Thymus (tissue), 11 donors: Measurements from ENCODE around the gene KIAA1217. TPM values are rescaled to one million over a fixed set of nuclear protein-coding genes. Genes with fewer than 3 reads are reported as not detected.

Experiments used
- DNase-seq, 9 donors: peaks; one replicate each; pipeline ENCODE4 v3.0.0-alpha.2; 2013; ENCODE audit warnings: low spot score in 9 of 9, low read depth in 6 of 9, missing footprints in 1 of 9
- H3K27ac ChIP-seq, 2 donors: one replicate each; pipeline ENCODE4 v1.5.1; 2013; ENCODE audit warnings: control low read depth in 1 of 2, low read depth in 1 of 2, low read length in 1 of 2, mild to moderate bottlenecking in 1 of 2, moderate library complexity in 1 of 2
- H3K27me3 ChIP-seq, 2 donors: one replicate each; pipeline ENCODE4 v1.5.1; 2013; ENCODE audit warnings: low read length in 1 of 2; ENCODE audit not compliant: control insufficient read depth in 2 of 2, insufficient read depth in 1 of 2
- H3K36me3 ChIP-seq, 2 donors: one replicate each; pipeline ENCODE4 v1.5.1; 2013; ENCODE audit warnings: low read length in 1 of 2, mild to moderate bottlenecking in 1 of 2, moderate library complexity in 1 of 2; ENCODE audit not compliant: control insufficient read depth in 2 of 2, insufficient read depth in 2 of 2
- H3K4me1 ChIP-seq, 2 donors: one replicate each; pipeline ENCODE4 v1.5.1; 2013; ENCODE audit warnings: low read length in 2 of 2; ENCODE audit not compliant: control insufficient read depth in 2 of 2, insufficient read depth in 2 of 2
- H3K4me3 ChIP-seq, 2 donors: one replicate each; pipeline ENCODE4 v1.5.1; 2013; ENCODE audit warnings: low read length in 2 of 2, control low read depth in 1 of 2, mild to moderate bottlenecking in 1 of 2
- H3K9me3 ChIP-seq, 2 donors: one replicate each; pipeline ENCODE4 v1.5.1; 2013; ENCODE audit warnings: low read length in 1 of 2, mild to moderate bottlenecking in 1 of 2; ENCODE audit not compliant: control insufficient read depth in 2 of 2, insufficient read depth in 1 of 2
- WGBS: extraction: QIAGEN DNeasy Blood & Tissue Kit; methylation state at CpG from one replicate; pipeline ENCODE4 v1.1.7; 2013; 5-methylcytosine and 5-hydroxymethylcytosine counted together
- polyA plus RNA-seq: library from polyadenylated mRNA; stranded (reverse); fragments of 200-250 nt; gene quantifications from one replicate; pipeline ENCODE4 v1.2.3, GENCODE V29; 2013
- total RNA-seq: library from RNA; stranded (reverse); fragments of 120-200 nt; gene quantifications from one replicate; pipeline ENCODE4 v1.2.4, GENCODE V29; 2013
- donor health status: healthy.

The KIAA1217 gene
- total and polyA plus RNA-seq, 2 donors, result 9.7 to 30.5 TPM

DNA sequence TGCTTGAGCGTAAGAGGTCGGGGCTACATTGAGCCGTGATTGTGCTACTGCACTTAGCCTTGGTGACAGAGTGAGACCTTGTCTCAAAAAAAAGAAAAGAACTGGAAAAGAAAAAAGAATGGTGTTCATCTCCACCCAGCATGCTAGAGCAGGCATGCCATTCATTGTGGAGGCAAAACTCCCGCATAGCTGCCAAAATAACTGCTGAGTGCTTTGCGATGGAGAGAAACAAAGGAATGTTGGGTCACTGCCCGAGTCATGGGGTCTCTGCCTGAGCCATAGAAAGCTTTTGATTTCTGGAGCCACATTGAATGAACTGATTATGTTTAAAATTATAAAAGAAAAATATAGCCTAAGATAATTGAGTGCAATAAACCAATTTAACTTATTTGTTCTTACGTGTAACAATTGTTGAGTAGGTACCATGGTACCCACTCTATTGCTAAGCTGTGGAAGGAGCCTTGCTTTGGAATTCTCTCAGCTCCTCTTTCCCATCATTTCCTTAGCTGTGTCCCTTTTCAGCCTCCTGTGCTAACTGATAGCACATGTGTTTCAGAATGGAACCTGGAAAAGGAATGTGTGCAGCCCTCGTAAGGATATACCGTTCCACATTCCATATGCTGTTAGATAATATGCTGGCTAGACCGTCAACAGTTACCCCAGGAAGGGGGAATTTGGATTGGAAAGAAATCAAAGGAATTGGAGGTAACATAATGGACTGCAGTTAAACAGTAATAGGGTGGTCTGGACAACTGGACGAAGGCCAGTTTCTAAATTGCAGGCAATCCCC lies 99.0 kb downstream of the KIAA1217 start:
- Histone ChIP-seq H3K36me3 (no peaks in the 10 kb centered on the region), H3K27me3 (no peaks in the 10 kb centered on the region), H3K27ac (peak overlapping the region in 1 of 2 donors; percentile 19), H3K4me1 (peaks cover 0 to 4% of the 10 kb centered on the region in 2 donors), H3K9me3 (no peaks in the 10 kb centered on the region), H3K4me3 (no peak overlapping the region)
- no peak for DNase-seq
- 92% methylated on average over 11 of the region's 11 CpGs for WGBS

DNA sequence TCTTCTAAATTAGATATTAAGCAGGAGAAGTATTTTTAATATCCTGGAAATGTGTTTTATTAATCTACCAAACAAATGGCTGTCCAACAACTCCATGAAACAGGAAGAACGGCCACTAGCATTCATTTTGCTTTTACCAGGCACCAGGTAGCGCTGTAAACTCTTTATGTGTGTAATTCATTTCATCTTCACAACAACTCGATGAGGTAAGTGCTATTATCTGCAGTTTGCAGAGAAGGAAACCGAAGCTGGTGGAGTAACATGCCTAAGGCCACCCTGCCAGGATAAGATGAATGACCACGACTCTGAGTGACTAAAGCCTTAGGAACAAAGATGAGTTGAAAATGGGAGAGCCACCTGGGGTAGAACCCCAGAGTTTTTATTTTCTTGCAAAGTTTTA lies 101.2 kb downstream of the KIAA1217 start:
- WGBS, result 63% methylated on average over 5 of the region's 5 CpGs

DNA sequence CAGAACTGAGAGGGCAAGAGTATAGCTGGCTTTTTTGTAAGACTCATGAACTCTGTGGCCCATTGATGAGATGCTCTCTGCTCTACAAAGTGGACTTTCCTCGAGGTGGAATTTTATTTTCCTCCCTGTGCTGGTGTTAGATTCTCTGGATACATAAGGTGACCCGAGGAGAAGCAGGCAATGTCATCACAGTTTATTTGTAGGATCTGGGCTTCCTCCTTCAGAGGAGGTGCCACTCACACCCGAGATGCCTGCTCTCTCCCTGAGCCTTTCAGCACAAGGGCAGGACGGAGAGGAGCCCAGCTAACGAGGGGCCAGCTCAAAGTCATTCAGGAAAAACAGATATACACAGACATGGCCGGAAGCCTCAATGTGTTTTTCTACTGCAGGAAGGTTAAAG lies 103.0 kb downstream of the KIAA1217 start:
- Histone ChIP-seq H3K27ac (no peak overlapping the region), H3K9me3 (no peaks in the 10 kb centered on the region), H3K4me3 (no peak overlapping the region), H3K4me1 (peaks cover 0 to 4% of the 10 kb centered on the region in 2 donors), H3K36me3 (no peaks in the 10 kb centered on the region), H3K27me3 (no peaks in the 10 kb centered on the region)
- WGBS, result 75% methylated on average over 6 of the region's 6 CpGs
- DNase-seq, result no peak

More for the DNA sequence above, 101.2 kb downstream of the KIAA1217 start:
- peaks cover 0 to 4% of the 10 kb centered on the region in 2 donors for H3K4me1 ChIP-seq
- H3K27ac ChIP-seq, result no peak overlapping the region
- no peaks in the 10 kb centered on the region for H3K27me3 ChIP-seq
- no peaks in the 10 kb centered on the region for H3K36me3 ChIP-seq
- DNase-seq, result no peak
- no peaks in the 10 kb centered on the region for H3K9me3 ChIP-seq
- H3K4me3 ChIP-seq, result no peak overlapping the region

DNA sequence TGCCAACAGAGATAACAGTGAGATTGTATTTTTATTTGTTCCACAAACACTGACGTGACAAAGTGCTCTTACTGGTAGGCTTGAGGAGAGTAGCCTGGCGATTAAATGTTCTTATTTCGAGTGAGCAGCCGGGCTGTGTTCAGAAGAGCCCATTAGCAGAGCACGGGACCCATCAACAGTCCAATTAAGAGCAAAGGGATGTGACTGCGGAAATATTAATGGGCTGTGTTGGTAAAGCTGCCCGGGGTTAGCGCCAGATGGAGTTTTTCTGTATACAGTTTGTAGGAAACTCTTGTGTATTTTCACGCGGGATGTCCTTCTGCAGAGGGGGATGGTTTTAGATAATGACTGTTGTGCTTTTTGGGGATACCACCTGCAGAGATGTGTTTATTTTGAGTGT lies 104.3 kb downstream of the KIAA1217 start:
- DNase-seq, result no peak
- no peaks in the 10 kb centered on the region for H3K36me3 ChIP-seq
- H3K4me3 ChIP-seq, result no peak overlapping the region
- H3K27me3 ChIP-seq, result no peaks in the 10 kb centered on the region
- no peak overlapping the region for H3K27ac ChIP-seq
- H3K4me1 ChIP-seq, result no peaks in the 10 kb centered on the region
- no peaks in the 10 kb centered on the region for H3K9me3 ChIP-seq
- WGBS, result 93% methylated on average over 10 of the region's 10 CpGs

DNA sequence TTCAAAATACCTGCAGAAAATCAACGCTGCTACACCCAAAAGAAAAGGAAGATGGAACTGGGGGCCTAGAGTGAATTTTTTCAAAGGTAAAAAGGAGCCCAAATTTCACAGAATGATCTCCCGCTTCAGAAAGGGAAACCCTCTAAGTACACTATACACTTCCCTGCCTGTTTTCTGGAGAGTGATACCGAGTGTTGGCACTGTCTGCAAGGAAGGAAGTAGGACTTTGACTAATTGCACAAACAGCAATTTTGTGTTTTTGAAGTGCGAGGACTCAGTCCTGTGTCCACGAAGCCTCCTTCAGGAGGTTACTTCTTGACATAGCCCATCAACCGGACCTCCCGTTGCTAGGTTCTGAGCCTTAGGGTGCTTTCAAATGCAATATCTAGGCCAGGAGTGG lies 106.3 kb downstream of the KIAA1217 start:
- no peak for DNase-seq
- Histone ChIP-seq H3K36me3 (no peaks in the 10 kb centered on the region), H3K9me3 (no peaks in the 10 kb centered on the region), H3K27me3 (no peaks in the 10 kb centered on the region), H3K4me3 (no peak overlapping the region), H3K27ac (no peak overlapping the region), H3K4me1 (no peaks in the 10 kb centered on the region)
- WGBS, result 86% methylated on average over 7 of the region's 7 CpGs

DNA sequence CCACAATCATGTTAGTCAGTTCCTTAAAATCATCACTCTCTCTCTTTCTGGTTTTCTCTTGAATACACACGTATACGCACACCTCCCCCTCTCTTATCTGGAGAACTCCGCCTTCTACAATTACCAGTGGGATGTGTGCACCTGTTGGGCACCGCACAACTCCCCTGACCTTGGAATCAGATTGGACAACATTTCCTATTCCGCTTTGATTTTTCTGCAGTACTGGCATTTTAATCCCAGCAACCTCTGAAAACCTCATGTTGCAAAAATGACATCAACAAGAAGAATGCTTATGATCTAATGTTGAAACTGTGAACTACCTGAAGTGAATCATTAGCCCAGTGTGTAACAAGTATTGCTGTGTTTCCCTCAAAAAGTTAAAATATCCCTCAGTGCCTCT lies 109.6 kb downstream of the KIAA1217 start:
- Histone ChIP-seq H3K27me3 (no peaks in the 10 kb centered on the region), H3K9me3 (no peaks in the 10 kb centered on the region), H3K36me3 (no peaks in the 10 kb centered on the region), H3K4me1 (no peaks in the 10 kb centered on the region), H3K27ac (no peak overlapping the region), H3K4me3 (no peak overlapping the region)
- 90% methylated on average over 5 of the region's 5 CpGs for WGBS
- DNase-seq, result no peak

DNA sequence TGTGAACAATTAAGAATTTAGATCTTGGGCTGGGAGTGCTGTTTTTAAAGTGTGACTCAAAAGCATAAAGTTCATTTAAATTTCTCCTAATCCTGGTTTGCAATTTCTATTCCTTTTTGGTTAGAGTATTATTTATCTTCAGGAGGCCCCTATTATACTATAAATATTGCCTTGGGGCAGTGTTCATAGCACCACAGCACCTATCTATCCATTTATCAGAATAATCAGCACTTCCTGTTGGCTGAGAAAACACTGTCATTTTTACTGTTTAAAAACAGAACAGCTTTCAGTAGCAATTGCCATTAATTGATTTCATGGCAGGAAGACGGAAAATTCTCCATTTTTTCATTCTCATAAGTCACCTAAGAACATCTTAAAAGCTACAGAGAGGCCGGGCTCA lies 111.4 kb downstream of the KIAA1217 start:
- Histone ChIP-seq H3K4me3 (no peak overlapping the region), H3K27ac (no peak overlapping the region), H3K4me1 (no peaks in the 10 kb centered on the region), H3K9me3 (no peaks in the 10 kb centered on the region), H3K36me3 (no peaks in the 10 kb centered on the region), H3K27me3 (no peaks in the 10 kb centered on the region)
- 89% methylated on average over 2 of the region's 2 CpGs for WGBS
- no peak for DNase-seq

DNA sequence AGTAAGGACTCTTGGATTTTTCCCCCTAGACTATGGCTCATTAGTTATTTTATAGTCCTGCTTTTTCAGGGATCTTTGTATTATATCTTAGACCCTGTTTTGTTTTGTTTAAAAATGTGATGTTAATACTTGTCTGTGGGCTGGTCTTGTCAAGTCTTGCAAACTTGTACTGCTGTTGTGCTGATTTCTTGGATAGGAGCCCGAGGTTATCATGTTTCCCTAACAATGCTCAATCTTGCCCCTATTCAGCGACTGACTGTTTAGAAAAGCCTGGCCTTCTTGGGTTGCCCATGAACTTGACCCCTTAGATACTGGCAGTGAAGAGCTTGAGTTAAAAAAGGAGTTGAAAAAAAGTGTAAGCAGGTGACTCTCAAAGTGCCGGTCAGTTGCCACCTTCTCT lies 115.7 kb downstream of the KIAA1217 start:
- H3K27ac ChIP-seq, result no peak overlapping the region
- H3K4me3 ChIP-seq, result no peak overlapping the region
- no peaks in the 10 kb centered on the region for H3K4me1 ChIP-seq
- no peaks in the 10 kb centered on the region for H3K27me3 ChIP-seq
- H3K9me3 ChIP-seq, result no peaks in the 10 kb centered on the region
- peak in 3 of 9 donors; percentile 3 to 26 (median 6) for DNase-seq
- H3K36me3 ChIP-seq, result no peaks in the 10 kb centered on the region
- 91% methylated on average over 3 of the region's 3 CpGs for WGBS

DNA sequence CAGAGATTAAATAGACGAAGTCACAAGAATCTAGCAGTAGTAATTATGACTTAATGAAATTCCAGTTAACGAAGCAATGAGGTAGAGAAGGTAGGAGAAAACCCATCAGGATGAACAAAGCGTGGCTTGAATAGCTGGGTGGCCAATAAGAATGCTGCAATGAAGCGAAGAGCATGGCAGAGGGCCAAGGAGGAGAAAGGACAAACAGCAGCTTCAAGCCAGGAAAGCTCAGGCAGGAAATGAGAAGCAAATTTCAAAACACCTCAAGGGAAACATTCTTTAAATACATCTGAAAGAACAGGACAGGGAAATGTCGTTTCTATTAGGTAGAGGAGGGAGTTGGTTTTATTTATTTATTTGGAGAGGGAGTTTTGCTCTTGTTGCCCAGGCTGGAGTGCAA lies 122.5 kb downstream of the KIAA1217 start:
- Histone ChIP-seq H3K4me3 (no peak overlapping the region), H3K36me3 (no peaks in the 10 kb centered on the region), H3K27me3 (no peaks in the 10 kb centered on the region), H3K27ac (peak overlapping the region in 1 of 2 donors; percentile 62), H3K9me3 (no peaks in the 10 kb centered on the region), H3K4me1 (peaks cover 0 to 2% of the 10 kb centered on the region in 2 donors)
- no peak for DNase-seq
- WGBS, result 66% methylated on average over 5 of the region's 5 CpGs
